Right ventricle myocardium inferior (tissue), 1 donor: ENCODE results near the gene MT4. TPM values are rescaled to one million over a fixed set of nuclear protein-coding genes. Genes with fewer than 3 reads are reported as not detected.
A peak's percentile ranks its signal among the peaks of the same experiment; 100 is the strongest.

Source experiments
- ATAC-seq: fragments of 200-7000 bp; cut with Tn5 transposase; one replicate; pipeline ENCODE4 v1.9.1; 2020; ENCODE audit warnings: mild to moderate bottlenecking, moderate library complexity
- DNase-seq: peaks from one replicate; pipeline ENCODE4 v3.0.0; 2021; ENCODE audit errors: missing footprints
- intact Hi-C: fragments of 100-400 bp; cut with DNase I; formaldehyde crosslinking; loops from one replicate; pipeline ENCODE4 v1.11.0; 2022
- total RNA-seq: library from RNA; stranded (reverse); fragmentation: NEBNext Ultra II Directional; extraction: Animal tissue kit (Norgen Biotek cat#: 25700); gene quantifications from one replicate; pipeline ENCODE4 v1.2.1, GENCODE V29; 2021
- donor health status: DM: no; HTN: yes; CAD: no; lungs with severe emphysema.

The MT4 gene
- total RNA-seq, 1 donor from 2014 or later: not detected

DNA sequence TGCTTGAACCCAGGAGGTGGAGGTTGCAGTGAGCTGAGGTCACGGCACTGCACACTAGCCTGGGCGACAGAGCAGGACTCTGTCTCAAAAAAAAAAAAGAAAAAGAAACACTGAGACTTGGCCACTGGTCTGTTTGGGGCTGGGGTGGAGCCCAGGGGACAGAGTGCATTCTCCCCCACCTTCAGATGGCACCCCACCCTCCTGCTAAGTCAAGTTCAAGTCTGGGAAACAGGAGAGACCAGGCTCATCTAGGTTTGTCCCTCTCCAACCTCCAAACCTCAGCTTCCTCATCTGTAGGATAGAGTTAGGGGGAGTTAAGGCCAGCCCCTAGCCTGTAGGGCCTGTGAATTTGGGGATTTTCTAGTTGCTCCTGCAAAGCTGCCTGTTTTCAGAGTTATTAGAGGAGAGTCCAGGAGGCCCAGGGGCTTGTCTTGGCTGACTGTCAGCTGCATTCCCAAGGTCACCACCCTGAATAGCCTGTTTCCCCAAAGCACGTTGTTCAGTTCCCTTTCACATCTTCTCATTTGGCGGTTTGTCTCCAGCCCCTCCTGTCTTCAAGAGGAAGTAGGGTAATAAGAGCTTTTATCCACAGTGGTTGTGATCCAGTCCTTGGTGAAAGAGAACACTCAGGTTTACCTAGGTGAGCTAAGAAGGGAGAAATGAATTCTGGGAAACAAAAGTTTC is 26.6 kb downstream of the MT4 start:
- ATAC-seq: no peak
- no peak for DNase-seq
- intact Hi-C loops: no loop called here

DNA sequence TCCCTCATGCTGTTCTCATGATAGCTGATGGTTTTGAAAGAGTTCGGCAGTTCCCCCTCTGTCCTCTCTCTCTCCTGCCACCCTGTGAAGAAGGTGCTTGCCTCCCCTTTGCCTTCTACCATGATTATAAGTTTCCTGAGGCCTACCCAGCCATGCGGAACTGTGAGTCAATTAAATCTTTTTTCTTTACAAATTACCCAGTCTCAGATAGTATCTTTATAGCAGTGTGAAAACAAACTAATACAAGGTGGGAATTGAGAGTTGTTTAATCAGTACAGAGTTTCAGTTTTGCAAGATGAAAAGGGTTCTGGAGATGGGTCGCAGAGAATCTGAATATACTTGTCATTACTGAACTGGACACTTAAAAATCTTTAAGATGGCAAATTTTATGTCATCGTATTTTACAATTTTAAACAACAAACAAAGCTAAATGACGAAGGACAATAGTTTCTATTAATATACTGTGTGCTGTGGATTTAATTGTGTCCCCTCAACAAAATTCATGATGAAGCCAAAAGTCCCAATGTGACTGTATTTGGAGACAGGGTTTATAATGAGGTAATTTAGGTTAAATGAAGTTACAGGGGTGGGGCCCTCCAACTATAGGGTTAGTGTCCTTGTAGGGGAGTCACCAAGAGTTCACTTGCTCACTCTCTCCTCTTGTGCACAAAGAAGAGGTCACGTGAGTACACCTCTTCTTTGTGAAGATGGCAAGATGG is 28.9 kb downstream of the MT4 start:
- ATAC-seq (no peak), DNase-seq (no peak)
- intact Hi-C loops: no loop called here

DNA sequence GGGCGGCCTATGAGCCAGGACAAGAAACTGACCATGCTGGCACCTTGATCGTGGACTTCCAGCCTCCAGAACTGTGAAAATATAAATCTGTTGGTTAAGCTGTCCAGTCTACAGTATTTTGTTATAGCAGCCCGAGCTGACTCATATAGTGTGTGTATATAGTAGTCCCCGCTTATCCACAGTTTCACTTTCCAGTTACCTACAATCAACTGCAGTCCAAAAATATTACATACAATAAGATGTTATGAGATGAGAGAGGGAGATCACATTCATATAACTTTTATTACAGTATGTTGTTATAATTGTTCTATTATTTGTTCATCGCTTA is 29.4 kb downstream of the MT4 start:
- ATAC-seq: no peak
- intact Hi-C loops: no loop called here
- DNase-seq: no peak

DNA sequence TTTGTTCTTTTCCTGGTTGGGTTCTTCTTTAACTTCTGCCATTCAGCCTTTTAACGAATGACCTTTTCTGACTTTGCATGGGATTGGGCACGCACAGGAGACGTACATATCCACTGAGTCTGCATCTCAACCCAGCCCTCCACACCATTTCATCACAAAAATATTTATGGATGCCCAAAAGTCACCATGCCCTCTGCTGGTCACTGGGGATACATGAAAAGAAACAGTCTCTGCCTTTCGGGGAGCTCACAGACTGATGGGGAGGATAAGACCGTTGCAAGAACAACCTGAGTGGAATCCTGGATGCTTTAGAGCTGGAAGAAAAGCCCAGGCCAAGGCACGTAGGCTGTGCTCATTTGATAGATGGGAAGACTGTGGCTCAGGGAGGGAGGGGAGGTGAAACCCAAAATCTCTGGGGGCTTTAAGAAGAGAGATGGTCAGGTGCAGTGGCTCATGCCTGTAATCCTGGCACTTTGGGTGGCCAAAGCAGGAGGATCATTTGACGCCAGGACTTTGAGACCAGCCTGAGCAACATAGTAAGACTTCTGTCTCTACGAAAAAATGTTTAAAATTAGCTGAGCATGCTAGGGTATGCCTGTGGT is 35.6 kb downstream of the MT4 start:
- DNase-seq: no peak

DNA sequence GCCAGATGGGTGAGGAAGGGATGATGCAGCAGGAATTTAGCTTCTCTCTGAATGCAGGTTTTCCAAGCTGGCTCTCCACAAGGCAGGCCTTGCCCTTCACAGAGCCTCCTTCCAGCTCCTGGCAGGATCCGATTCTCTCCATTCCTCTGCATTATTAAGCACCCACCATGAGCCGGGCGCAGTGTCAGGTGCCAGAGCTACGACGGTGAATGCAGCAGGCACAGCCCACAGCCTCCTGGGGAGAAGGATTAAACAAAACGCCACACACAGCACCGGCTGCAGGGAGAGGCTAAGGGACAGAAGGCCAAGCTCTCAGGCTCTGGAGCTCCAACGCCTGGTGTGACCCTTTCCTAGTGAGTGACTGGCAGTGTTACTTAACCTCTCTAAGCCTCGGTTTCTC is 36.5 kb downstream of the MT4 start:
- DNase-seq (no peak), ATAC-seq (no peak)
- intact Hi-C loops: loop anchor here (2.0 kb wide), 1 partner anchor 87 kb away; no protein-coding TSS in a partner anchor

More for the DNA sequence above, 35.6 kb downstream of the MT4 start:
- intact Hi-C loops: loop anchor here (2.0 kb wide), 1 partner anchor 86 kb away; no protein-coding TSS in a partner anchor
- no peak for ATAC-seq

DNA sequence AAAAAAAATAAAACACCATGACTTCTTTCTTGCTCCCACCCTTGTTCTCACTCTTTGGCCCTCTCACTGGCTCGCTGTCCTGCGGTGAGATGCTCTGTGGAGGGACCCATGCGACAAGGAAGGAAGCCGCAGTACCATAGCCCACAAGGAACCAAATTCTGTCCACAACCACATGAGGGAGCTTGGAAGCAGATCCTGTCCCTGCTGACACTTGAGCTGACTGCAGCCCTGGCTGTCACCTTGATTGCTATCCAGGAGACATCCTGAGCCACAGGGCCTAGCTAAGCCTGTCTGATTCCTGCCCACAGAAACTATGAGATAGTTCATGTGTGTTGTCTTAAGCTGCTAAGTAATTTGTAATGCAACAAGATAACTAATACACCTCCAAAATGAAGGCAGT is 38.7 kb downstream of the MT4 start:
- DNase-seq (no peak), ATAC-seq (peak; percentile 28)
- intact Hi-C loops: loop anchor here (1.0 kb wide), 1 partner anchor 99 kb away; no protein-coding TSS in a partner anchor

DNA sequence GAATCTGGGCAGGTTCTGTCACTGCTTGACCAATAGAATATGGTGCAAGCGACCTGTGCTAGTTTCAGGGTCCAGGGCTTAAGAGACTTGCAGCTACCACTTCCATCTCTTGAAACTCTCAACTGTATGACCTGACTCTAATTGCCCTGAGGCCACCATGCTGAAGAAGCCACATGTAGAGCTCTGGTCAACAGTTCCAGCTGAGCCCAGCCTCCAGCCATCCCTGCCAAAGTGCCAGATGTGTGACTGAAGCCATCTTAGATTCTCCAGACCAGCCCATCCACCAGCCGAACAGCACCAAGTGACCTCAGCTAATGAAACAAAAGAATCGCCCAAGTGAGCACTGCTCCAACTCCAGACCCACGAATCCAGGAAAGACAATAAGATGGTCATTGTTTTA is 40.1 kb downstream of the MT4 start:
- ATAC-seq (no peak), DNase-seq (no peak)
- intact Hi-C loops: no loop called here

DNA sequence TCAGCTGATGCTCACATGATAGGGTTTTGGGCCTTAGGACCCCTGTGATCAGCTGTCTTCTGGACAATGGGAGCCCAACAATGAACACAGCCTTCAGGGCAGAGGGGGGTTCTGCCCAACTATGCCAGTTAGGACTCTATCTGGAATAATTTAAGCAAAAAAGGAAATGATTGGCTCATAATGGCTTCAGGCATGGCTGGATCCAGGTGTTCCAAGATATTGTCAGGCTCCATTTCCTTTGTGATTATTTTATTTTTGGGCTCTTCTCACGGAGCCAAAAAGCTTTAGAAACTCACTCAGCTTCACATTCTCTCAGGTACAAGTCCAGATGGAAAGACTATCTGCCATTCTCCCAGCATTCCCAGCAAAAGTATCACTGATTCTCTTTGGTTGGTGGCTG is 40.6 kb downstream of the MT4 start:
- DNase-seq (no peak), ATAC-seq (no peak)
- intact Hi-C loops: no loop called here

DNA sequence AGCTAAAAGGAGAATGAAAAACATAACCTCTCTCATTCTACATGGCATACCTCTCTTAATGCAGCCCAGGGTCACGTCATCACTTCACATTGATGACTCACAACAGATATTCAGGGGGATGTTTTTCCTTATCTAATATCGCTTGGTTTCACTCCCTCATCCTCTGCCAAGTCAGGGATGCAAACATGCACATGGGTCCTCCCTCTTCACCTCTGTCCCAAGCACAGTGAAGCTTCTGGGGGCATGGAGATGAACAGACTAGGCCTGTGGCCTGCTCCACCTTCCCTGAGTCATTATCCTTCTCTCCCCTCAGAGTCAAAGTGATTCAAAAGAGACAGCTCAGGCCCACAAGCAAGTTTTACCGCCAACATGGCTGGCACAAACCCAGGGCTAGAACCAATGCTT is 41.2 kb downstream of the MT4 start:
- intact Hi-C loops: loop anchor here (2.0 kb wide), 2 partner anchors 27 to 77 kb away; partner anchors contain the start of genes MT1M and MT1X
- no peak for DNase-seq
- ATAC-seq: no peak

DNA sequence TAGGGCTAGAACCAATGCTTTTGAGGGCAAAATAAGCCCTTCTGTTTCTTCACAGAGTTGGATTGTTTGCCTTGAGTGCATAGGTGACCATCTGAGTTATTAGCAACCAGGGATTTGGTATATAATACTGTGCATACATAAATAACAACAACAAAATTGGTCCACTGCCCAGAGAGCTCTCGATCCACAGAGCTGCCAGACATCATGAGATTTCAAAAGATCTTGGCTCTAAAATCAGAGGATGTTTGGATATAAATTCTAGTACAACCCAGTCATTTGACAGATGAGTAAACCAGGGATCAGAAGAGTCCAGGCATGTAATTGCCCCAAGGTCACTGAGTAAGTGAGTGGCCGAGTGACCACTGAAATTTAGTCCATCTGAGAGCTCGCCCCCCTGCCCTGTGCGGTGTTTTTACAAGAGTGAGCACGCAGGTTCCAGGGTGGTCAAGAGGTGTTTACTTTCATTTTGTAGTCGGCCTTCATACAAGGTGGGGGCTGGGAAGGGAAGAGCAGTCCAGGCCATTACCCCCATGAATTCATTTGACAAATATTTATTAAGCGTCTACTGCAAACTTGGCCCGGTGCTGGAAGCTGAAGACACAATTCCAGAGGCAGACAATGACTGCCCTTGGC is 41.7 kb downstream of the MT4 start:
- peak; percentile 0 for ATAC-seq
- DNase-seq: no peak
- intact Hi-C loops: loop anchor here (2.0 kb wide), 2 partner anchors 26 to 76 kb away; partner anchors contain the start of genes MT1M and MT1X

DNA sequence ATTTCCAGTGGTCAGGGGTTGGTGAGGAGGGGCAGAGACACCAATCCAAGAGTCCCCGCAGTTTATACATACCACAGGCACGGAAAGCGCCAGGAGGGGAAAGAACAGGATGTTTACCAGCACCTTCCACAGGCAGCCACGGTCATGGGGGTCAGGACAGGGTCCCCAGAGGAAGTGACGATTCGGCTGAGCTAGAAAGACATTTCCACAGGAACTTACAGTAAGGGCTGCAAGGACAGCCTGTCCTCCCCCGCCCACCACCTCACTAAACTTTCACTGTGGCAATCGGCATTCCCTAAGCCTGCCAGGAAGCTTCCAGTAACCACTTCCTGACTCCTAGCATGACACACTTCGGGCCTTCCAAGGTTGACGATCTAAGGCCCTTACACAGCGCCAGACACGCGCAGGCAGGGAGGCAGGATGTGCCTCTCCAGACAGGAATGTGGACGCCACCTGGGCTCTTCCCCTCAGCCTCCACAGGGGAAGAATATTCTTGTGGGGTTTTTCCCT is 42.3 kb downstream of the MT4 start:
- intact Hi-C loops: loop anchor here (2.0 kb wide), 2 partner anchors 26 to 76 kb away; partner anchors contain the start of genes MT1M and MT1X
- peak; percentile 85 for DNase-seq
- ATAC-seq: peak; percentile 8

DNA sequence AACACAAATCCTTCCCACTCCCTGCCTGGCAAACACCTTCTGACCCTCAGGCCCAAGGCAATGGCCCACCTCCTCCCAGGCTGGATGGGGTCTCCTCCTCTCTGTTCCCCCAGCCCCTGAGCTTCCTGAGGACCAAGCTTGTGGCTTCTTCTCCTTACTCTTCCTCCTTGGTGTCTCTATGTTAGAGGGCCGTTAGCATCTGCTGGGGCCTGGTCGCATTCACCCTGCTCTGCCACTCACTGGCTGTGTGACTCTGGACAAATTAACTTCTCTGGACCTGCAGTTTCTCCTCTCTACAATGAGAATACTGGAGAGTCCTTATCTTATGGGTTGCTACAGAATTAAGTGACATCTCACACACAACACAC is 42.8 kb downstream of the MT4 start:
- ATAC-seq: no peak
- intact Hi-C loops: loop anchor here (1.0 to 2.0 kb wide), 4 partner anchors 10 to 75 kb away; partner anchors contain the start of genes MT1M and MT1X
- DNase-seq: no peak

DNA sequence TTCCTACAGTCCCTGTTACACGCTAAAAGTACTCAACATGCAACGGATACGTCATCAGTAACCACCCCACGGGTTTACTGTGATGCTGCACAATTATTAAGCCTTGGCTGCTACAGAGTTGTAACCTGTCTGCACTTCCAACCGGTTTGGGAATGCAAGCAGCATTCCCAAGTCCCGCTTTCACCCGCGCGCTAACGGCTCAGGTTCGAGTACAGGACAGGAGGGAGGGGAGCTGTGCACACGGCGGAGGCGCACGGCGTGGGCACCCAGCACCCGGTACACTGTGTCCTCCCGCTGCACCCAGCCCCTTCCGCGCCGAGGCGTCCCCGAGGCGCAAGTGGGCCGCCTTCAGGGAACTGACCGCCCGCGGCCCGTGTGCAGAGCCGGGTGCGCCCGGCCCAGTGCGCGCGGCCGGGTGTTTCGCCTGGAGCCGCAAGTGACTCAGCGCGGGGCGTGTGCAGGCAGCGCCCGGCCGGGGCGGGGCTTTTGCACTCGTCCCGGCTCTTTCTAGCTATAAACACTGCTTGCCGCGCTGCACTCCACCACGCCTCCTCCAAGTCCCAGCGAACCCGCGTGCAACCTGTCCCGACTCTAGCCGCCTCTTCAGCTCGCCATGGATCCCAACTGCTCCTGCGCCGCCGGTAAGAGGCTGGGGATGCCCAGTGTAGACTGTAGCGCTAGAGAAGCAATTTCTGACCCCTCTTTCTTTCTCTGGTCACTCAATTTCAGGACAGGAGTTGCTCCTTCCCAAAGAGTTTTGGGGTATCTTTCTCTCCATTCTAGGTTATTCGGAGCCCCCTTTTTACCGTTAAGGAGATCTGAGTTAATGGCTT is 43.4 kb downstream of the MT4 start, which contains the start of gene MT2A:
Gene MT2A, plus strand, starts transcription at position 542 of the 833 bp plus-strand sequence. Its CDS starts 72 bp downstream, at position 614.
- DNase-seq (peak; percentile 99), ATAC-seq (peak; percentile 85)
- intact Hi-C loops: loop anchor here (1.0 kb wide), 2 partner anchors 9 to 18 kb away; no protein-coding TSS in a partner anchor

DNA sequence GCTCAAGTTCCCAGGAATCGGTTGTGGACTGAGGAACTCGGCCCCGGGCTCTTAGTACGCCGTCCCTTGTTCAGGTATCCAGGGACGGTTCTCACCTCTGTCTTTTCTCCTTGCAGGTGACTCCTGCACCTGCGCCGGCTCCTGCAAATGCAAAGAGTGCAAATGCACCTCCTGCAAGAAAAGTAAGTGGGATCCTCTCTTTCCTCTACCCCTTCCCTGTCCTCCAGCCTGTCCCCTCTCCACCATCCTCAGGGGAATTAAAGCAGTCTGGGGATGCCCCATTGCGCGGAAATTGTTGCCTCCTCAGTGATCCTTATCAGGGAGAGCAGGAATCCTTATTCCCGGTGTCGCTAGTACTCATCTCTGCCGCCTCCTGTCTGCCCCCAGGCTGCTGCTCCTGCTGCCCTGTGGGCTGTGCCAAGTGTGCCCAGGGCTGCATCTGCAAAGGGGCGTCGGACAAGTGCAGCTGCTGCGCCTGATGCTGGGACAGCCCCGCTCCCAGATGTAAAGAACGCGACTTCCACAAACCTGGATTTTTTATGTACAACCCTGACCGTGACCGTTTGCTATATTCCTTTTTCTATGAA is 44.1 kb downstream of the MT4 start:
- DNase-seq (no peak), ATAC-seq (no peak)
- intact Hi-C loops: loop anchor here (1.0 kb wide), 2 partner anchors 8 to 17 kb away; no protein-coding TSS in a partner anchor

DNA sequence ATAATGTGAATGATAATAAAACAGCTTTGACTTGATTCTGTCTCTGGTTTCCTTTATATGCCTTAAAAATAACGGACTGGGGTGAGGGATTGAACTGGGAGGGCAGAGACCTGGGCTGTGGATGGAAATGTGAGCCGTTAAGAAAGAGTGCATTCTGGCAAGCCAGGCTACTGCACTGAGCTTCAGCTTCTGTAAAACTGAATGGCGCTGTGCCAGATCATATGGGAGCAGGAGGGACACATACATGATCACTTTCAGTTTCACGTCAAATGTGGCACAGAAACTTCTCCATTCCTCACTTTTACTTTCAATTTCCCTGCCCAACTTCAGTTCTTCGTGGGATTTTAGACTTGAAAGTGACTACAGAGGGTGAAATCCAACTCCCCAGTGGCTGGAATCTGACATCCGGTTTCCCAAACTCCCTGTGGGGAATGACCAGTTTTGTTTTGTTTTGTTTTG is 44.6 kb downstream of the MT4 start:
- DNase-seq (peak; percentile 76), ATAC-seq (no peak)
- intact Hi-C loops: no loop called here

DNA sequence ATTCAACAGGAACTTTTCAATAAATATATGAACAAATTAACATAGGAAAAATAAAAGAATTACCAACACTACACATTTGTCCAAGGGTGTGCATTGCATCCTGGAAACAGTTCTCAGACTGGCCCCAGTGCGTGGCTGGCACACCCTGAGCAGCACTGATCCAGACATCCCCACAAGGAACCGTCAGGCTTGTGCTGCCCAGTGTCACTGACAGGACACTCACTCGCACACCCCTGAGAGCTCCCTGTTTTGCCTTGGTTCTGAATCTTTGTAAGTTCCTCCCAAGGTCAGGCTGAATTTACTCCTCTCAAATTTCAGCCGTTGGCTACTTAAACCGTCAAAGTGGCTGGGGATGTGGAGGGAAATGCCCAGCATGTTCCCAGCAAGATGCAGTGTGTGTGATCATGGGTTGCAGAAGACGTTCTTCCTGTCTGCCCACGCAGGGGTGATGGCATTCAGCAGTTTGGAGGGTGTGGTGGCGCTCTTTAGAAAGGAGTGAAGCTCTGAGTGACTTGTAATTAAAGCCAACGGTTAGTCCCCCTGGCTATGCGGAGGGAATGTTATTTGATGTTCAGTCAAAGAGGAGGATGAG is 45.2 kb downstream of the MT4 start:
- DNase-seq (no peak), ATAC-seq (no peak)
- intact Hi-C loops: no loop called here

DNA sequence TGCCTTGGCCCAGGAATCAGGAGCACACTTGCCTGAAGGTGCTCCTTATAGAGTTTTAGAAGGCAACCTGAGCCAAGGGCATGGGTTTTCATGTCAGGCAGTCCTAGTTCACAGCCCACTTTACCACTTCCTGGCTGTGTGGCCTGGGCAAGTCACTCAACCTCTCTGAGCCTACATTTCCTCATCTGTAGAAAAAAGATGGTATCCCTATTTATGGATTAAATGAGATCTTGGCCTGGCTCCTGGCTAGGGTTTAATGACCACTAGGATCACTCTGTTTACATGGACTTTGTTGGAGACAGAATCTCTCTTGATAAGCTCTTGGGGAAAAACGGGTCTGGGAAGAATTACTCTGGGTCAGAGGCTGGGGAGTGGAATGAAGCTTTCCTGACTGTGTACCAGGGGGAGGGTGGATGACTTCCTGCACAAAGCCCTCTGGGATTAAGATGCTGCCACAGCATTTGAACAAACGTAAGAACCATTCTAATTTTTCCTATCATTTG is 45.8 kb downstream of the MT4 start:
- DNase-seq (no peak), ATAC-seq (no peak)
- intact Hi-C loops: loop anchor here (1.0 kb wide), 1 partner anchor 15 kb away; the partner anchor contains the start of gene MT1E
